Measurements from ENCODE around the gene GULP1.

DNA sequence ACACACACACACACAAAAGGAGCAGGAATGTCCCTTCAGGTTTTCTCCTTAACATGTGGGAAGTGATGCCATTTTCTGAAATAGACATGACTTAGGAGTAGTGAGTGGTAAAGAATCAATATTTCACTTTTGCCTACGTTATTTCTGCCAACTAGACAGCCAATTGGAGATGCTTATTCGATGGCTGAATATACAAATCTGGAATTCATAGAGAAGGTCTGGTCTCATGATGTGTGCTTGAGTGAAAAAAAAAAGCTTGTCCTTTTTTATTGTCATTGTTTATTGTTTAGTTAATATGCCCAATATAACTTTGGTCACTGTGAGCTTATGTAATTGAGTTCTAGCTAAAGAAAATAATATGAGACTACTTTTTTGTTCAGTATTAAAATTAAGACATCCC is 284.3 kb downstream of the GULP1 start:
- TF ChIP-seq POLR2AphosphoS5 (IDR thresholded peaks at IDR 0.05) = no peak
- TF ChIP-seq, protein P1, sequence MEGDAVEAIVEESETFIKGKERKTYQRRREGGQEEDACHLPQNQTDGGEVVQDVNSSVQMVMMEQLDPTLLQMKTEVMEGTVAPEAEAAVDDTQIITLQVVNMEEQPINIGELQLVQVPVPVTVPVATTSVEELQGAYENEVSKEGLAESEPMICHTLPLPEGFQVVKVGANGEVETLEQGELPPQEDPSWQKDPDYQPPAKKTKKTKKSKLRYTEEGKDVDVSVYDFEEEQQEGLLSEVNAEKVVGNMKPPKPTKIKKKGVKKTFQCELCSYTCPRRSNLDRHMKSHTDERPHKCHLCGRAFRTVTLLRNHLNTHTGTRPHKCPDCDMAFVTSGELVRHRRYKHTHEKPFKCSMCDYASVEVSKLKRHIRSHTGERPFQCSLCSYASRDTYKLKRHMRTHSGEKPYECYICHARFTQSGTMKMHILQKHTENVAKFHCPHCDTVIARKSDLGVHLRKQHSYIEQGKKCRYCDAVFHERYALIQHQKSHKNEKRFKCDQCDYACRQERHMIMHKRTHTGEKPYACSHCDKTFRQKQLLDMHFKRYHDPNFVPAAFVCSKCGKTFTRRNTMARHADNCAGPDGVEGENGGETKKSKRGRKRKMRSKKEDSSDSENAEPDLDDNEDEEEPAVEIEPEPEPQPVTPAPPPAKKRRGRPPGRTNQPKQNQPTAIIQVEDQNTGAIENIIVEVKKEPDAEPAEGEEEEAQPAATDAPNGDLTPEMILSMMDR (IDR thresholded peaks at IDR 0.05) = no peak
- no peak for TF ChIP-seq POLR2A (IDR thresholded peaks at IDR 0.05)
